Mucosa of stomach (tissue), 1 donor: ENCODE results near the gene OR13D1.
"Not testable (repeated sequence)": the region's sequence is repeated elsewhere in the genome, so short reads cannot be mapped to it uniquely, and the experiment has no call there.

Source experiments
- H3K27me3 ChIP-seq: one replicate; pipeline ENCODE4 v1.7.0; 2013; ENCODE audit warnings: mild to moderate bottlenecking, low read length; ENCODE audit not compliant: control insufficient read depth, insufficient read depth
- H3K36me3 ChIP-seq: one replicate; pipeline ENCODE4 v1.7.0; 2013; ENCODE audit warnings: low read length; ENCODE audit not compliant: control insufficient read depth, insufficient read depth
- H3K4me1 ChIP-seq: one replicate; pipeline ENCODE4 v1.7.0; 2013; ENCODE audit warnings: mild to moderate bottlenecking, low read length; ENCODE audit not compliant: control insufficient read depth, insufficient read depth
- H3K4me3 ChIP-seq: one replicate; pipeline ENCODE4 v1.7.0; 2013; ENCODE audit warnings: low read length
- H3K9ac ChIP-seq: one replicate; pipeline ENCODE4 v1.7.0; 2013; ENCODE audit warnings: mild to moderate bottlenecking, low read length, moderate library complexity
- H3K9me3 ChIP-seq: one replicate; pipeline ENCODE4 v1.7.0; 2013; ENCODE audit warnings: mild to moderate bottlenecking, low read length, moderate library complexity; ENCODE audit not compliant: control insufficient read depth
- donor health status: Pancreatic carcinoma.

The OR13D1 gene, protein sequence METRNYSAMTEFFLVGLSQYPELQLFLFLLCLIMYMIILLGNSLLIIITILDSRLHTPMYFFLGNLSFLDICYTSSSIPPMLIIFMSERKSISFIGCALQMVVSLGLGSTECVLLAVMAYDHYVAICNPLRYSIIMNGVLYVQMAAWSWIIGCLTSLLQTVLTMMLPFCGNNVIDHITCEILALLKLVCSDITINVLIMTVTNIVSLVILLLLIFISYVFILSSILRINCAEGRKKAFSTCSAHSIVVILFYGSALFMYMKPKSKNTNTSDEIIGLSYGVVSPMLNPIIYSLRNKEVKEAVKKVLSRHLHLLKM

GRCh38 chr9:104694218-104694617 lies at the start of gene OR13D1:
TSS of gene OR13D1 (plus strand) at chr9:104694518. CDS start at chr9:104694518, 0 bp downstream.
- Histone ChIP-seq H3K27me3 (no peaks in the 10 kb centered on the region), H3K9ac (no peak within 1 kb of the TSS), H3K4me1 (no peaks in the 10 kb centered on the region), H3K36me3 (no peaks in the 10 kb centered on the region), H3K9me3 (no peaks in the 10 kb centered on the region), H3K4me3 (no peak within 1 kb of the TSS)

GRCh38 chr9:104658496-104659195 lies 35.7 kb upstream of the OR13D1 start:
- no peak overlapping the region for H3K4me3 ChIP-seq
- H3K36me3 ChIP-seq, result no peaks in the 10 kb centered on the region
- H3K9ac ChIP-seq, result no peak overlapping the region
- H3K9me3 ChIP-seq, result no peaks in the 10 kb centered on the region
- H3K4me1 ChIP-seq, result no peaks in the 10 kb centered on the region
- H3K27me3 ChIP-seq, result no peaks in the 10 kb centered on the region

GRCh38 chr9:104675611-104676010 lies 18.7 kb upstream of the OR13D1 start:
- H3K36me3 ChIP-seq, result no peaks in the 10 kb centered on the region
- no peaks in the 10 kb centered on the region for H3K4me1 ChIP-seq
- no peak overlapping the region for H3K9ac ChIP-seq
- no peaks in the 10 kb centered on the region for H3K27me3 ChIP-seq
- H3K4me3 ChIP-seq, result no peak overlapping the region
- H3K9me3 ChIP-seq, result no peaks in the 10 kb centered on the region

DNA sequence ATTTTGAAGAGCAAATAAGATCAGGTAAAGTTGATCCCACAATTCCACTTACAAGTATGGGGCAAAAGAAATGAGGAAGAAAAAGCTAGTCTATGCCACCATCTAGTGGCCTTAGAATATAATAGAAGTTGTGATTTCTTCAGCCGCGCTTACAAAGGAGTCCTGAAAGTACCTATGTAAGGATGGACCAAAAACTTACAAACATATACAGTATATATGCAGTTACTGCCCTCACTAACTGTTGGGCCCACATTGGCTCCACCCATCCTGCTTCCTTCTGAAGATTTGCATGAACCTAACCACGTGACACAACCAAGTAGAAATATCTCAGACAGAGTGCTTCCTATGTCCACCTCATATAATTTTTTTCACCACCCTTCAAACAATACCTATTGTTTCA lies 11.7 kb upstream of the OR13D1 start:
- H3K4me3 ChIP-seq, result no peak overlapping the region

GRCh38 chr9:104686081-104686480 lies 8.2 kb upstream of the OR13D1 start:
- Histone ChIP-seq H3K4me1 (no peaks in the 10 kb centered on the region), H3K27me3 (no peaks in the 10 kb centered on the region), H3K9ac (no peak overlapping the region), H3K9me3 (no peaks in the 10 kb centered on the region), H3K4me3 (no peak overlapping the region), H3K36me3 (no peaks in the 10 kb centered on the region)

More for the DNA sequence above, 11.7 kb upstream of the OR13D1 start:
- Histone ChIP-seq H3K9me3 (no peaks in the 10 kb centered on the region), H3K4me1 (no peaks in the 10 kb centered on the region), H3K9ac (no peak overlapping the region), H3K36me3 (no peaks in the 10 kb centered on the region), H3K27me3 (no peaks in the 10 kb centered on the region)

DNA sequence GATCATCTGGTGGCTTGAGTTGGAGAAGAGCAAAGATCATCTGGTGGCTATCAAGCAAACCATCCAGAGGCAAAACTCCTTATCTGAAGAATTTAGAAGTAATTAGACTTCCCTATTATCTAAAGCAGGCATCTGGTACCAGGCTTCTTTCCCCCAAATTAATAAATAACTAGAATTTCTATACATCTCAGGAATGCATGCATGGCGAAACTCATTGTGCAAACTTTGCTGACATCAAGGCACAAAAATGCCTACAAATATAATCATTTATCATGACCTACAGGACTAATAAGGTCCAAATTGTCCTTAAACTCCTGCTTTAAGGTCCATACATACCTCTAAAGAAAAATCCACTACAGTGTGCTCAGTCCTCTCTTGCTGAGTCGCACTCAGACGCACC lies 6.0 kb downstream of the OR13D1 start:
- H3K4me3 ChIP-seq, result no peak overlapping the region
- H3K9me3 ChIP-seq, result no peaks in the 10 kb centered on the region
- H3K4me1 ChIP-seq, result no peaks in the 10 kb centered on the region
- no peak overlapping the region for H3K9ac ChIP-seq
- H3K27me3 ChIP-seq, result no peaks in the 10 kb centered on the region
- H3K36me3 ChIP-seq, result no peaks in the 10 kb centered on the region

GRCh38 chr9:104708737-104709136 lies 14.4 kb downstream of the OR13D1 start:
- not testable (repeated sequence) for H3K36me3 ChIP-seq, H3K9me3 ChIP-seq, H3K9ac ChIP-seq

DNA sequence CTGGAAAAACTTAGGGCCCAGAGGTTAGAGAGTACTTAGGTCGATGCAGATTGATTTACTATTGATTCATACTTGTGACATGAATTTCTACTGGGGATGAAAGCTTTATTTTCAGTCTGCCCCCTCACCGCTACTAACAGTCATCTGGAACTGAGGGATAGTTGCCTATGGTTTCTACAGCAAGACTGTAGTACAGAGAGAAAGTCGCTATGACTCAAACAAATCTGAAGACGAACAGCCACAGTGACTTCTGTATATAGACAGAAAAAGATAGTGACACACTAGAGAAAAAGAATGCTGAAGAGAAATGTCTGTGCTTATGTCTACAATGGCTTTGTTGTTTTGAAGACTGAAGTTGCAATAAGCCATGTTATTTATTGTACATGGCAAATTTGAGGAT lies 17.3 kb downstream of the OR13D1 start:
- no peaks in the 10 kb centered on the region for H3K36me3 ChIP-seq
- H3K27me3 ChIP-seq, result no peaks in the 10 kb centered on the region
- H3K9me3 ChIP-seq, result no peaks in the 10 kb centered on the region
- H3K4me3 ChIP-seq, result no peak overlapping the region
- no peak overlapping the region for H3K9ac ChIP-seq
- no peaks in the 10 kb centered on the region for H3K4me1 ChIP-seq

More at GRCh38 chr9:104708737-104709136, 14.4 kb downstream of the OR13D1 start:
- H3K4me1 ChIP-seq, H3K4me3 ChIP-seq, H3K27me3 ChIP-seq: not testable (repeated sequence)

- Histone ChIP-seq H3K4me1 (no peaks in the 10 kb centered on the region), H3K4me3 (no peak overlapping the region), H3K36me3 (no peaks in the 10 kb centered on the region), H3K27me3 (no peaks in the 10 kb centered on the region), H3K9ac (no peak overlapping the region), H3K9me3 (no peaks in the 10 kb centered on the region)
Measured at GRCh38 chr9:104725014-104725413, 30.7 kb downstream of the OR13D1 start.

GRCh38 chr9:104738452-104738851 lies 44.1 kb downstream of the OR13D1 start:
- Histone ChIP-seq H3K4me1 (no peaks in the 10 kb centered on the region), H3K9me3 (no peaks in the 10 kb centered on the region), H3K27me3 (no peaks in the 10 kb centered on the region), H3K4me3 (no peak overlapping the region), H3K36me3 (no peaks in the 10 kb centered on the region), H3K9ac (no peak overlapping the region)

DNA sequence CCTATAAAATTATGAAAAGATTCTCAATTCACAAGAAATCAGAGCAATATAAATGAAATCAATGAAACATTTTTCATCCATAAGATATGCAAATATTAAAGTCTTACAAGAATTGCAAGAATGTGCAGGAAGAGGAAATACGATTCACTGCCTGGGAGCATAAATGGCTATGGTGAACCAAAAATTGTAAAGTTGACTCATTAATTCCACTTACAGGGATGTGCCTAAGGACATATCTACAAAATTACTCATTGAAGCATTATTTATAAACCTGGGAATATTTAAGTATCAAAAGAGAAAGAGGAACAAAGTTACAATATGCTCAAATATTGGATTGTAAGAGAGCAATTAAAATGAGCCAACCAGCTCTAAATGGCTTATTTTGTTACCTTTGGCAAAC lies 46.3 kb downstream of the OR13D1 start:
- H3K9ac ChIP-seq, result no peak overlapping the region
- H3K9me3 ChIP-seq, result no peaks in the 10 kb centered on the region
- no peaks in the 10 kb centered on the region for H3K36me3 ChIP-seq
- H3K4me3 ChIP-seq, result no peak overlapping the region
- no peaks in the 10 kb centered on the region for H3K4me1 ChIP-seq
- H3K27me3 ChIP-seq, result no peaks in the 10 kb centered on the region

- Histone ChIP-seq H3K27me3 (no peaks in the 10 kb centered on the region), H3K4me3 (no peak overlapping the region), H3K9ac (no peak overlapping the region), H3K9me3 (no peaks in the 10 kb centered on the region), H3K4me1 (peaks cover under 1% of the 10 kb centered on the region), H3K36me3 (no peaks in the 10 kb centered on the region)
Measured at GRCh38 chr9:104743376-104743985, 49.2 kb downstream of the OR13D1 start.
